DMS 273 treated with DMSO at 0.1 percent for 48 hours (cell line): Measurements from ENCODE around the gene STYK1.
"Not testable (repeated sequence)": the region's sequence is repeated elsewhere in the genome, so short reads cannot be mapped to it uniquely, and the experiment has no call there.

Experiments
- DNase-seq: peaks from one replicate; lab custom pipeline; 2025; lab: John Stamatoyannopoulos, UW

Gene STYK1

GRCh38 chr12:10620078-10620779 lies 53.6 kb downstream of the STYK1 start:
- DNase-seq: no peak

- DNase-seq: no peak
These were observed 55.4 kb downstream of the STYK1 start for GRCh38 chr12:10618338-10618987.

GRCh38 chr12:10617863-10618262 lies 56.0 kb downstream of the STYK1 start:
- no peak for DNase-seq

GRCh38 chr12:10615532-10615931 lies 58.3 kb downstream of the STYK1 start:
- no peak for DNase-seq

- DNase-seq: no peak
These were observed 59.8 kb downstream of the STYK1 start for GRCh38 chr12:10614056-10614370.

GRCh38 chr12:10613349-10614055 lies 60.4 kb downstream of the STYK1 start, which contains the start of gene MAGOHB:
MAGOHB (minus strand) TSS chr12:10613609; CDS start chr12:10613532, 77 bp downstream.
- DNase-seq: peak; percentile 71

- no peak for DNase-seq
These were observed 60.9 kb downstream of the STYK1 start for GRCh38 chr12:10612984-10613348.

- no peak for DNase-seq
These were observed 61.7 kb downstream of the STYK1 start for GRCh38 chr12:10612110-10612509.

GRCh38 chr12:10611258-10611657 lies 62.6 kb downstream of the STYK1 start:
- DNase-seq: not testable (repeated sequence)

- no peak for DNase-seq
These were observed 63.7 kb downstream of the STYK1 start for GRCh38 chr12:10610188-10610587.

GRCh38 chr12:10607885-10608458 lies 65.9 kb downstream of the STYK1 start:
- no peak for DNase-seq

- DNase-seq: no peak
These were observed 72.0 kb downstream of the STYK1 start for GRCh38 chr12:10601860-10602259.

- DNase-seq: no peak
These were observed 72.9 kb downstream of the STYK1 start for GRCh38 chr12:10600988-10601387.

GRCh38 chr12:10595881-10596280 lies 78.0 kb downstream of the STYK1 start:
- DNase-seq: no peak

- no peak for DNase-seq
These were observed 82.9 kb downstream of the STYK1 start for GRCh38 chr12:10590966-10591365.

- DNase-seq: no peak
These were observed 89.4 kb downstream of the STYK1 start for GRCh38 chr12:10584415-10584814.

GRCh38 chr12:10582704-10583103 lies 91.1 kb downstream of the STYK1 start:
- DNase-seq: no peak

- not testable (repeated sequence) for DNase-seq
These were observed 91.7 kb downstream of the STYK1 start for GRCh38 chr12:10582133-10582532.

- DNase-seq: no peak
These were observed 99.5 kb downstream of the STYK1 start for GRCh38 chr12:10574307-10574706.

- DNase-seq: not testable (repeated sequence)
These were observed 101.8 kb downstream of the STYK1 start for GRCh38 chr12:10572021-10572490.

GRCh38 chr12:10571141-10571540 lies 102.7 kb downstream of the STYK1 start:
- DNase-seq: no peak
